Loucy (cell line): ENCODE measurements around the gene TCN2.

Source experiments
- EZH2phosphoT487 ChIP-seq: fragments of 200-600 bp; IDR thresholded peaks from 2 replicates; pipeline ENCODE4 v1.6.1; 2018; ENCODE audit warnings: antibody characterized with exemption, mild to moderate bottlenecking, moderate library complexity, borderline replicate concordance
- TF ChIP-seq, protein P1 (sequence below): fragments of 200-600 bp; sonication (generic); conservative IDR thresholded peaks from 2 replicates; pipeline ENCODE4 v1.5.1; 2014; ENCODE audit warnings: mild to moderate bottlenecking, antibody characterized with exemption, low read length

DNA sequence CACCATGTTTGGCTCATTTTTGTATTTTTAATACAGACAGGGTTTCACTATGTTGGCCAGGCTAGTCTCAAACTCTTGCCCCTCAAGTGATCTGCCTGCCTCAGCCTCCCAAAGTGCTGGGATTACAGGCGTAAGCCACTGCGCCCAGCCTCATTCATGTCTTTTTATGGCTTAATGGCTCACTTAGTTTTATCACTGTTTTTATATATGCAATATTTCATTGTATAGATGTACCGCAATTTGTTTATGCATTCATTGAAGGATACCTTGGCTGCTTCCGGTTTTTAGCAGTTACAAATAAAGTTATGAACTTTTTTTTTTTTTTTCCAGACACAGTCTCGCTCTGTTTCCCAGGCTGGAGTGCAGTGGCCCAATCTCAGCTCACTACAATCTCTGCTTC, 5.5 kb upstream of the TCN2 start:
- TF ChIP-seq, protein P1, sequence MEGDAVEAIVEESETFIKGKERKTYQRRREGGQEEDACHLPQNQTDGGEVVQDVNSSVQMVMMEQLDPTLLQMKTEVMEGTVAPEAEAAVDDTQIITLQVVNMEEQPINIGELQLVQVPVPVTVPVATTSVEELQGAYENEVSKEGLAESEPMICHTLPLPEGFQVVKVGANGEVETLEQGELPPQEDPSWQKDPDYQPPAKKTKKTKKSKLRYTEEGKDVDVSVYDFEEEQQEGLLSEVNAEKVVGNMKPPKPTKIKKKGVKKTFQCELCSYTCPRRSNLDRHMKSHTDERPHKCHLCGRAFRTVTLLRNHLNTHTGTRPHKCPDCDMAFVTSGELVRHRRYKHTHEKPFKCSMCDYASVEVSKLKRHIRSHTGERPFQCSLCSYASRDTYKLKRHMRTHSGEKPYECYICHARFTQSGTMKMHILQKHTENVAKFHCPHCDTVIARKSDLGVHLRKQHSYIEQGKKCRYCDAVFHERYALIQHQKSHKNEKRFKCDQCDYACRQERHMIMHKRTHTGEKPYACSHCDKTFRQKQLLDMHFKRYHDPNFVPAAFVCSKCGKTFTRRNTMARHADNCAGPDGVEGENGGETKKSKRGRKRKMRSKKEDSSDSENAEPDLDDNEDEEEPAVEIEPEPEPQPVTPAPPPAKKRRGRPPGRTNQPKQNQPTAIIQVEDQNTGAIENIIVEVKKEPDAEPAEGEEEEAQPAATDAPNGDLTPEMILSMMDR = no peak
- TF ChIP-seq EZH2phosphoT487 = no peak
